Astrocyte of the spinal cord (primary cell): Measurements from ENCODE around the gene TMEM203.

ENCODE experiments used
- DNase-seq: peaks from one replicate; pipeline ENCODE4 v3.0.0; 2011; ENCODE audit warnings: low read depth, low spot score
- H3K4me3 ChIP-seq: 2 replicates; pipeline ENCODE4 v1.5.1; 2011; ENCODE audit warnings: low read depth, mild to moderate bottlenecking, low read length, moderate library complexity
- in situ Hi-C: cut with HindIII; loops from 2 replicates; pipeline ENCODE4 v1.10.0; 2017; ENCODE audit warnings: low sequenced_read_pairs
- TF ChIP-seq, protein P1 (sequence below): IDR thresholded peaks from 2 replicates; pipeline ENCODE4 v1.5.1; 2012; ENCODE audit warnings: low read depth, mild to moderate bottlenecking, low read length, inconsistent platforms

TMEM203 gene

DNA sequence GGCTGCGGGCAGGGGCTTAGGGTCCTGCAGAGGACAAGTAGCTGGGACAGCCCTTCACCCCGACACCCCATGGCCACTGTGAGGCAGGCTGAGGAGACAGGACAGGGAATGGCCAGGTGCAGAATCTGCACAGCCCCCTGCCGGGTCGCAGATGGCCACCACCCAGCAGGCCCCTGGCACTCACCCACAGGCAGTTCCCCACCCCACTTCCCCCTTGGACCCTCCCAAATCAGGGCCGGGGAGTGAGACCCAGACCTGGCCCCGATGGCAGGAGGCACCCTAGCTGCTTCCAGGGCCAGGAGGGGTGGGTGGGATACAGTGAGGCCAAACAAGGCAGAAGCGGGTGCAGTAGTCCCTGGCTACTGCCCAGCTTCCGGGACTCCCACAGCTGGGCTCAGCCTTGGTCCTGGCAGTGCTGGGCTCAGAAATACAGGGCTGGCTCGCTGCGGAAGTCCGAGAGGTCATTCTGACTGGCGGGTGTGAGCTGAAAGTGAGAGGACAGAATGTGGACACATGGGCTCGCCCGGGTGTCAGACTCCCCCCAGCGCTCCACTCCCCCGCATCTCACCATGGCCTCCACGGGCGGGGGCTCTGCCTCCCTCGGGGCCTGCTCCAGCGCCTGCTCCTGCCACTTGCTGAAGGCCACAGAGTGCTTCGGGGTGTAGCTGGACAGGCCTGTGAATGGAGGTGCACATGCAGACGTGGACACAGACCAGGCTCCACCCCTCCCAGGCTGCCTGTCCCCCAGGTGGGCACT lies 13.6 kb downstream of the TMEM203 start:
- no peak overlapping the region for H3K4me3 ChIP-seq
- no peak for DNase-seq
- in situ Hi-C loops = no loop called here
- TF ChIP-seq, protein P1, sequence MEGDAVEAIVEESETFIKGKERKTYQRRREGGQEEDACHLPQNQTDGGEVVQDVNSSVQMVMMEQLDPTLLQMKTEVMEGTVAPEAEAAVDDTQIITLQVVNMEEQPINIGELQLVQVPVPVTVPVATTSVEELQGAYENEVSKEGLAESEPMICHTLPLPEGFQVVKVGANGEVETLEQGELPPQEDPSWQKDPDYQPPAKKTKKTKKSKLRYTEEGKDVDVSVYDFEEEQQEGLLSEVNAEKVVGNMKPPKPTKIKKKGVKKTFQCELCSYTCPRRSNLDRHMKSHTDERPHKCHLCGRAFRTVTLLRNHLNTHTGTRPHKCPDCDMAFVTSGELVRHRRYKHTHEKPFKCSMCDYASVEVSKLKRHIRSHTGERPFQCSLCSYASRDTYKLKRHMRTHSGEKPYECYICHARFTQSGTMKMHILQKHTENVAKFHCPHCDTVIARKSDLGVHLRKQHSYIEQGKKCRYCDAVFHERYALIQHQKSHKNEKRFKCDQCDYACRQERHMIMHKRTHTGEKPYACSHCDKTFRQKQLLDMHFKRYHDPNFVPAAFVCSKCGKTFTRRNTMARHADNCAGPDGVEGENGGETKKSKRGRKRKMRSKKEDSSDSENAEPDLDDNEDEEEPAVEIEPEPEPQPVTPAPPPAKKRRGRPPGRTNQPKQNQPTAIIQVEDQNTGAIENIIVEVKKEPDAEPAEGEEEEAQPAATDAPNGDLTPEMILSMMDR = no peak

DNA sequence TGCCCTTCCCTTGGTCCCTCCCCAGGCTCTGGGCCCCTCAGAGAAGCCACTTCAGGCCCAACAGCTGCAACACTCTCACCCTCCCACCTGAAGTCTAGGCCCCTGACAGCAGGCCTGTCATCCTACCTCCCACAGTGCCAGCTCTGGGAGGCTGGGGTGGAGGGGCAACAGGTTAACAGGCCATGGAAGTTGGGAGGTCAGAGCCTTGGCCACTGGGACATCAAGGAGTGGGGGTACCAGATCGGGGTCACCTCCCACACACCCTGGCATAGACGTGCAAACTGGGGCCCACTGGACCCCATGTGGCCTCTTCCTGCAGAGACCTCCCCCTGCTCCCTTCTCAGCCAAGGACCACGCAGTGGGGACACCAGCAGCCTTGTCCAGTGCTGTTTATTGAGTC lies 14.2 kb downstream of the TMEM203 start:
- no peak for DNase-seq
- TF ChIP-seq, protein P1 = no peak
- H3K4me3 ChIP-seq = no peak overlapping the region
- in situ Hi-C loops = no loop called here

DNA sequence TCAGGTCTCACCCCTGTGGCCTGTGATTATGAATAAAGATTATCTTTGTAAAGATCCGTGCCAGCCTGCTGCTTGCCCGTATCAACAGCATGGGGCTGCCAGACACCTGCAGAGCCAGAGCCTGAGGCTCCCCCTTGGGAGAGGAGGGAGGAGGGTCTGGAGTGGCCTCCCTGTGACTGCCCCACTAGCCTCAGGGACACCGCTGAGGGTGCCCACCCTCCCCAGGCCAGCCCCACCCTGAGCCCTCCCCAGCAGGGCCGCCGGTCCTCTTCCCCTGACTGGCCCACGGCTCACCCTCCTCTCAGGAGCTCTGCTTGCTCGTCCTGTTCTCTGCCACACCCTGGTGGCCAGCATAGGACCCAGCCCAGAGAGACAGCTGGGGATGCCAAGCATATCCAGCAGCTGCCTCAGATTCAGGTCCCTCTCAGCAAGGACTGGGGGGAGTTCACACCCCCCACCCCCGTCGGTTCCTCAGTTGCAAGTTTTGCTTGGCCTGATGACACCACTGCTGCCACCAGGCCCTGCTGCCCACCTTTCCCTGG lies 15.1 kb downstream of the TMEM203 start:
- DNase-seq = no peak
- TF ChIP-seq, protein P1 = no peak
- no peak overlapping the region for H3K4me3 ChIP-seq
- in situ Hi-C loops = no loop called here

DNA sequence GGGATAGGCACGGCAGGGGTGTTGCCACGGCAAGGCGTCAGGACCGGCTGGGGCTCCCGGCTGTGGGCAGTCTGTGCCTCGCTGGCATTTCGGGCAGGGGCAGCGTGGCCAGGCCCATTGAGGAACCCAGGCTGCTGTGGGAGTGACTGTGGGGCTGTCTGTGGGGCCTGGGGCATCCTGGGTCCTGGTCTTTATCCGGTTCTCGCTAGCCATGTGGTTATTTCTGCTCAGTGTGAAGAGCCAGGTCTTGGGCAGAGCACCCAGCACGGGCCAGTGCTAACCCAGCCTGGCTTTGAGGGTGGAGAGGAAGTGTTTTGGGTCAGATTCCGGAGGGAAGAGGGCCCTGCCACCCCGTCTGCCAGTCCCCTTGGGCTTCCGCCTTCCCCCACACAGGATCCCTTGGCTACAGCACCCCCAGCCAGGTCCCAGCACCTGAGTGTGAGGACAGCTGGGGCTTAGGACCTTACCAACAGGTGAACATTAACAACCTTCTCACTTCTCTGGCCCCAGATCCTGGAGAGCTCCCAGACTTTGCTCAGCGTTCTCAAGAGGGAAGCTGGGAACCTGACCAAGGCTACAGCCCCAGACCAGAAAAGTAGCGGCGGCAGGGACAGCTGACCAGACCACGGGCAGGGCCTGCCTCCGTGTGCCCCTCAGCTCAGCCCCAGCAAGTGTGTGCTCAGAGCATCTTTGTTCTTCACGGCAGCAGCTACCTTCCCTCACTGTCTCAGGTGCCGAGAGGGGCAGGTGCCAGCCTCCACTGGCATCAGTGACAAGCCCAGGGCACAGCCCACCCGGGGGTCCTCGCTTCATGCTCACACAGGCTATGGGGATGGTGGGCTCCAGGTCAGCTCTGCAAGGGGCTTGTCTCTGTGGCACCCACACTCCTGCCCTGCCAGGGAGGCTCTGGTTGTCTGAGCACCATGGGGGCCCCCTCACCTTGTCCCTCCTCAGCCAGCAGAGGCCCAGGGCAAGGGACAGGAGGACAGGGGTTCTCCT lies 15.9 kb downstream of the TMEM203 start:
- TF ChIP-seq, protein P1 = no peak
- H3K4me3 ChIP-seq = peak overlapping the region; percentile 87
- in situ Hi-C loops = no loop called here
- no peak for DNase-seq

DNA sequence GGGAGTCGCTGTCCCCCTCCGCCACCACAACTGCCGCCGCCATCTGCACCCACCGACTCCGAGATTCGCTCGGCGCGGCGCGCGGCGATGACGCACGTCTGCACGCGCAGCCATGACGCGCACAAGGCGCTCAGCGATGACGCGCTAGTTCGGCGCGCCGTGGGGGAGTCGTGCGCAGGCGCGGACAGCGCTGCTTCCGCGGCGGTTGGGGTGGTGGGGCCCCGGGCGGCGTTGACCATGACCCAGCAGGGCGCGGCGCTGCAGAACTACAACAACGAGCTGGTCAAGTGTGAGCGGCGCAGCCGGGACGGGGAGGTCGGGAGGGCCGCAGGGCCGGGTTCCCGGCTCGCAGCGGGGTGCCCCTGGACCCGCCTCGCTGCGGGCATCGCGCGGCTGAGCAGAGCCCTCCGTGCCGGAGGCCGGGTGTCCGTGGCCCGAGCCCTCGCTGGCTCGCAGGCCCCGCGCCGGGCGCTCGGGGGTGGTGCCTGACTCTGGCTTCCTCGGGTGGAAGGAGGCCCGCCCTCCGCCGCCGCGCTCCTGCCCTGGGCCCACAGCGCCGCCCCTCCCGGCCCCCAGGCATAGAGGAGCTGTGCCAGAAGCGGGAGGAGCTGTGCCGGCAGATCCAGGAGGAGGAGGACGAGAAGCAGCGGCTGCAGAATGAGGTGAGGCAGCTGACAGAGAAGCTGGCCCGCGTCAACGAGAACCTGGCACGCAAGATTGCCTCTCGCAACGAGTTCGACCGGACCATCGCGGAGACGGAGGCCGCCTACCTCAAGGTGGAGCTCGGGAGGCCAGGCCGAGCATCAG lies 16.8 kb downstream of the TMEM203 start, which contains the start of the genes ANAPC2 and SSNA1:
TSS of gene ANAPC2 (minus strand) at position 71 of the 807 bp plus-strand sequence. CDS start at position 43, 28 bp downstream.
TSS of gene SSNA1 (plus strand) at position 187 of the 807 bp plus-strand sequence. CDS start at position 238, 51 bp downstream.
- H3K4me3 ChIP-seq = peak within 1 kb of the TSS; percentile 87
- TF ChIP-seq, protein P1 = peak; percentile 58
- DNase-seq = peak; percentile 94
- in situ Hi-C loops = no loop called here
